Adipocyte (in vitro differentiated cells): ENCODE measurements around the gene APLP1.

ENCODE experiments used
- DNase-seq: peaks from one replicate; pipeline ENCODE4 v3.0.0-alpha.2; 2015; ENCODE audit warnings: low read depth
- H3K27me3 ChIP-seq: replicated peaks from 2 replicates; pipeline ENCODE4 v1.7.0; 2013; ENCODE audit warnings: mild to moderate bottlenecking, low read length, moderate library complexity; ENCODE audit not compliant: control insufficient read depth, insufficient read depth
- H3K36me3 ChIP-seq: 2 replicates; pipeline ENCODE4 v1.7.0; 2013; ENCODE audit warnings: low read length, mild to moderate bottlenecking, moderate library complexity; ENCODE audit not compliant: control insufficient read depth, insufficient read depth, severe bottlenecking
- H3K4me1 ChIP-seq: 2 replicates; pipeline ENCODE4 v1.7.0; 2013; ENCODE audit warnings: mild to moderate bottlenecking, low read length, moderate library complexity; ENCODE audit not compliant: control insufficient read depth, insufficient read depth
- H3K4me3 ChIP-seq: 2 replicates; pipeline ENCODE4 v1.7.0; 2013; ENCODE audit warnings: mild to moderate bottlenecking, low read length, moderate library complexity
- H3K9ac ChIP-seq: 2 replicates; pipeline ENCODE4 v1.7.0; 2013; ENCODE audit warnings: mild to moderate bottlenecking, low read length, moderate library complexity
- H3K9me3 ChIP-seq: 2 replicates; pipeline ENCODE4 v1.7.0; 2013; ENCODE audit warnings: mild to moderate bottlenecking, low read length, moderate library complexity; ENCODE audit not compliant: control insufficient read depth

The APLP1 gene

DNA sequence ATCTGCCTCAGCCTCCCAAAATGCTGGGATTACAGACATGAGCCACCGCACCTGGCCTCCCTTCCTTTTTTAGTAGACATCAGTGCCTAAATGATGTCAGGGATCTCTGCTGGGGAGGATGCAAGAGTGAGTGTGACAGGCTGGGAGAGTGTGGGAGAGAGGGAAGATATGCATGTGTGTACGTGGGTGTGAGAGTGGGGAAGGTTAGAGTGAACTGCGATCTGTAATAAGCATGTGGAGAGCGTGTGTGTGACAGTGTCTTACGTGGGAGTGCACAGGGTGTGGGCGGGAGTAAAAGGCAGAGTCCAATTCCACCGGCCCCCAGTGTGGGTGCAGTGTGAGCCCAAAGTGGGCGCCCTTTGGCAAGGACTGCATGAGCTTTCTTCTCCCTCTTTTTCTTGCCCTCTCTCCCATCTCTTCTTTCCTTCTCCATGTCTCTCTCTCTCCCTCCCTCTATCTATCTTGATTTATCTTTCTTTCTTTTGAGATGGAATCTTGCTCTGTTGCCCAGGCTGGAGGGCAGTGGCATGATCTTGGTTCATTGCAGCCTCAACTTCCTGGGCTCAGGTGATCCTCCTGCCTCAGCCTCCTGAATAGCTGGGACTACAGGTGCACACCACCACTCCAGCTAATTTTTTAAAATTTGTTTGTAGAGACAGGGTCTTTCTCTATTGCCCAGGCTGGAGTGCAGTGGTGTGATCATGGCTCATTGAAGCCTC, 15.2 kb upstream of the APLP1 start:
- peaks cover 88% of the 10 kb centered on the region for H3K27me3 ChIP-seq
- no peaks in the 10 kb centered on the region for H3K9me3 ChIP-seq
- no peak overlapping the region for H3K4me3 ChIP-seq
- peaks cover 2% of the 10 kb centered on the region for H3K4me1 ChIP-seq
- no peaks in the 10 kb centered on the region for H3K36me3 ChIP-seq
- no peak overlapping the region for H3K9ac ChIP-seq
- no peak for DNase-seq

DNA sequence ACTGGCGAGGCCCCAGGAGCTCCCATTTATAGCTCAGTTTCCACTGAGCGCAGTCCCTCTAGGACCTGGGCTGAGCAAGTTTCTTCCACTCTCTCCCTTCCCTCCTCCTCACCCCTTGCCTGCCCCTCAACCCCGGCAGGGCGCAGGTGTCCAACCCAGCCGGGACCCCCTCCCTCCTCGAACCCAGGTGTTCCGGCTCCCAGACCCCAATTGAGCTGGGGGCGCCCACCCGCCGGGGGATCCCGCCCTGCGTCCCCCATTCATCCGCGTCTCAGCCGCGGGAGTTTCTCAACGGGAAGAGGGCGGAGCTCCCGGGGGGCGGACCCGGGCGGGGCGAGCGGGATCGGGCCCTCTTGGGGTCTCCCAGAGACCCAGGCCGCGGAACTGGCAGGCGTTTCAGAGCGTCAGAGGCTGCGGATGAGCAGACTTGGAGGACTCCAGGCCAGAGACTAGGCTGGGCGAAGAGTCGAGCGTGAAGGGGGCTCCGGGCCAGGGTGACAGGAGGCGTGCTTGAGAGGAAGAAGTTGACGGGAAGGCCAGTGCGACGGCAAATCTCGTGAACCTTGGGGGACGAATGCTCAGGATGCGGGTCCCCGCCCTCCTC, 11.7 kb upstream of the APLP1 start, which contains the start of gene KIRREL2:
KIRREL2 (plus strand) TSS at position 366 of the 604 bp plus-strand sequence; CDS start at position 575, 209 bp downstream.
- H3K9ac ChIP-seq: no peak within 1 kb of the TSS
- peaks cover 8% of the 10 kb centered on the region for H3K4me1 ChIP-seq
- no peak for DNase-seq
- H3K27me3 ChIP-seq: peaks cover 90% of the 10 kb centered on the region
- H3K4me3 ChIP-seq: peak within 1 kb of the TSS; percentile 71
- no peaks in the 10 kb centered on the region for H3K9me3 ChIP-seq
- H3K36me3 ChIP-seq: no peaks in the 10 kb centered on the region

DNA sequence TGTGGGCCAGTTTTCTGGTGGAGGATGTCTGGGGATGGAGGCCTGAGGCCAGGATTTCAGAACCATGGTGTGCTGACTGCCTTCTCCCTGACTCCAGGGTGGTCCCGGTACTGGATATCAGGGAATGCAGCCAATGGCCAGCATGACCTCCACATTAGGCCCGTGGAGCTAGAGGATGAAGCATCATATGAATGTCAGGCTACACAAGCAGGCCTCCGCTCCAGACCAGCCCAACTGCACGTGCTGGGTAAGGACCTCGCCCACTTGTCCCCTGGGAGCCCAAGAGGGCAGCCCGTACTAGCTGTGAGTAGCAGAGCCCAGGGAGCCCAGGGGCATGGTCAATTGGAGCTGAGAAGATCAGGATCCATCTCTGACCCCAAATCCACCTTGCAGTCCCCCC, 10.1 kb upstream of the APLP1 start:
- H3K36me3 ChIP-seq: no peaks in the 10 kb centered on the region
- H3K9ac ChIP-seq: no peak overlapping the region
- H3K27me3 ChIP-seq: peaks cover 86% of the 10 kb centered on the region
- no peak overlapping the region for H3K4me3 ChIP-seq
- DNase-seq: no peak
- no peaks in the 10 kb centered on the region for H3K9me3 ChIP-seq
- H3K4me1 ChIP-seq: peaks cover 8% of the 10 kb centered on the region

GRCh38 chr19:35859414-35859813, 9.0 kb upstream of the APLP1 start:
- no peaks in the 10 kb centered on the region for H3K9me3 ChIP-seq
- no peak overlapping the region for H3K4me3 ChIP-seq
- peaks cover 87% of the 10 kb centered on the region for H3K27me3 ChIP-seq
- no peak overlapping the region for H3K9ac ChIP-seq
- no peaks in the 10 kb centered on the region for H3K36me3 ChIP-seq
- H3K4me1 ChIP-seq: peaks cover 8% of the 10 kb centered on the region
- no peak for DNase-seq

GRCh38 chr19:35860436-35860817, 7.9 kb upstream of the APLP1 start:
- Histone ChIP-seq H3K36me3 (no peaks in the 10 kb centered on the region), H3K27me3 (peaks cover 85% of the 10 kb centered on the region), H3K4me1 (peaks cover 8% of the 10 kb centered on the region), H3K9ac (no peak overlapping the region), H3K9me3 (no peaks in the 10 kb centered on the region), H3K4me3 (no peak overlapping the region)
- no peak for DNase-seq

DNA sequence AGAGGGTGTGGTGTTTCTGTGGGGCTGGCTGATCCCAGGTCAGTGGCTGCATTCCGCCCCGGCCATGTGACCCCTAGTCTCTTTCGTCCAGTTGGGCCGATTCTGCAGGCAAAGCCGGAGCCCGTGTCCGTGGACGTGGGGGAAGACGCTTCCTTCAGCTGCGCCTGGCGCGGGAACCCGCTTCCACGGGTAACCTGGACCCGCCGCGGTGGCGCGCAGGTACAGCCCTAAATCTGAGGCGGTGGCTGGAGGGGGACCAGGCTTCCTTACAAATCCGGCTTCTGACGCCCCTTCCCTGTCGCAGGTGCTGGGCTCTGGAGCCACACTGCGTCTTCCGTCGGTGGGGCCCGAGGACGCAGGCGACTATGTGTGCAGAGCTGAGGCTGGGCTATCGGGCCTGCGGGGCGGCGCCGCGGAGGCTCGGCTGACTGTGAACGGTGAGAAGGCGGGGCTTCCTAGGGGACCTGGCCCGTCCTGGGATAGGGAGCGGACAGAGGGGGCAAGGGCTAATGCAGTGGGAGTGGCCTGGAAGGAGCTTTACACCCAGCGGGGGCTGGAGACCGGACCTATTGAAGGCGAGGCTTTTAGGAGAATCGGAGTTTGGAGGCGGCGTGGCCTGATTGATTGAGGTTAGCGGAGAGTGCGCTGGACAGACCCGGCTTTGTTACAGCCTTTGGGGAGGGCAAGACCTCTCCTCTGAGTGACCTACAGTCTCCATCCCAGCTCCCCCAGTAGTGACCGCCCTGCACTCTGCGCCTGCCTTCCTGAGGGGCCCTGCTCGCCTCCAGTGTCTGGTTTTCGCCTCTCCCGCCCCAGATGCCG, 7.3 kb upstream of the APLP1 start:
- Histone ChIP-seq H3K9me3 (no peaks in the 10 kb centered on the region), H3K4me3 (no peak overlapping the region), H3K27me3 (peaks cover 82% of the 10 kb centered on the region), H3K4me1 (peaks cover 6% of the 10 kb centered on the region), H3K9ac (no peak overlapping the region), H3K36me3 (no peaks in the 10 kb centered on the region)
- DNase-seq: no peak

GRCh38 chr19:35861640-35862160, 6.7 kb upstream of the APLP1 start:
- DNase-seq: no peak
- Histone ChIP-seq H3K9ac (no peak overlapping the region), H3K27me3 (peaks cover 81% of the 10 kb centered on the region), H3K4me3 (no peak overlapping the region), H3K4me1 (peaks cover 6% of the 10 kb centered on the region), H3K9me3 (no peaks in the 10 kb centered on the region), H3K36me3 (no peaks in the 10 kb centered on the region)

DNA sequence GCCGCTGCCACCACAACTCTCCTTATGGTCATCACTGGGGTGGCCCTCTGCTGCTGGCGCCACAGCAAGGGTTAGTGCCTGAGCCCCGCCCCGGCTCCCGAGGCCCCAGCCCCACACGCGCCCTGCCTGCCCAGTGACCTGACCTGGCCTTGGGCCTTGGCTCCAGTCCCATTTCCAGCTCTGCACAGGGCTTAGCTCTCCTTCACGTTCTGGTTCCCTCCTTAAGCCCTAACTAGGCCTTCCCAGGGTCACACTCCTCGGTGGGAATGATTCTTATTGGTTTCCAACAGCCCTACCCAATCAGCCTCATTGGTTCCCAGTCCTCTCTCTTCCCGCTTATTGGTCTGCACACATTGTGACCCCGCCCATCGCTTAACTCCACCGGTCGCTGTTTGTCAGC, 5.8 kb upstream of the APLP1 start:
- Histone ChIP-seq H3K4me1 (peaks cover 6% of the 10 kb centered on the region), H3K4me3 (no peak overlapping the region), H3K27me3 (peaks cover 80% of the 10 kb centered on the region), H3K9ac (no peak overlapping the region), H3K9me3 (no peaks in the 10 kb centered on the region), H3K36me3 (no peaks in the 10 kb centered on the region)
- no peak for DNase-seq

- no peak for DNase-seq
- peaks cover 6% of the 10 kb centered on the region for H3K4me1 ChIP-seq
- H3K27me3 ChIP-seq: peaks cover 79% of the 10 kb centered on the region
- H3K9ac ChIP-seq: no peak overlapping the region
- H3K9me3 ChIP-seq: no peaks in the 10 kb centered on the region
- no peak overlapping the region for H3K4me3 ChIP-seq
- no peaks in the 10 kb centered on the region for H3K36me3 ChIP-seq
Observed at GRCh38 chr19:35863018-35863417, 5.4 kb upstream of the APLP1 start.

- Histone ChIP-seq H3K4me1 (peaks cover 3% of the 10 kb centered on the region), H3K9ac (no peak overlapping the region), H3K4me3 (peak overlapping the region; percentile 59), H3K9me3 (no peaks in the 10 kb centered on the region), H3K36me3 (no peaks in the 10 kb centered on the region), H3K27me3 (peaks cover 56% of the 10 kb centered on the region)
- DNase-seq: no peak
Observed at GRCh38 chr19:35868823-35869326, 501 bp downstream of the APLP1 start.
